H9 (cell line): Measurements from ENCODE around the gene RTTN. TPM values are rescaled to one million over a fixed set of nuclear protein-coding genes. Genes with fewer than 3 reads are reported as not detected.

Source experiments
- DNase-seq: peaks from one replicate; pipeline ENCODE4 v3.0.0-alpha.2; 2017
- H2AFZ ChIP-seq: one replicate; pipeline ENCODE4 v1.6.1; 2013; ENCODE audit warnings: mild to moderate bottlenecking, low read length, control low read depth, moderate library complexity
- H2AK5ac ChIP-seq: 2 replicates; pipeline ENCODE4 v1.6.1; 2013; ENCODE audit warnings: low read length, control low read depth, mixed read lengths; ENCODE audit not compliant: insufficient read length
- H2BK120ac ChIP-seq: one replicate; pipeline ENCODE4 v1.6.1; 2013; ENCODE audit warnings: low read depth, mild to moderate bottlenecking, low read length, control low read depth, inconsistent platforms; ENCODE audit not compliant: poor library complexity, severe bottlenecking
- H2BK12ac ChIP-seq: 2 replicates; pipeline ENCODE4 v1.6.1; 2013; ENCODE audit warnings: low read length, control low read depth, mixed read lengths, low read depth; ENCODE audit not compliant: insufficient read length
- H2BK15ac ChIP-seq: 2 replicates; pipeline ENCODE4 v1.6.1; 2013; ENCODE audit warnings: low read depth, low read length, control low read depth
- H2BK20ac ChIP-seq: one replicate; pipeline ENCODE4 v1.6.1; 2013; ENCODE audit warnings: low read depth, mild to moderate bottlenecking, low read length, control low read depth, inconsistent platforms; ENCODE audit not compliant: poor library complexity, severe bottlenecking
- H2BK5ac ChIP-seq: 2 replicates; pipeline ENCODE4 v1.6.1; 2013; ENCODE audit warnings: low read length, control low read depth, mixed read lengths; ENCODE audit not compliant: insufficient read length
- H3K14ac ChIP-seq: 2 replicates; pipeline ENCODE4 v1.6.1; 2013; ENCODE audit warnings: low read length, control low read depth; ENCODE audit not compliant: insufficient read depth
- H3K18ac ChIP-seq: 2 replicates; pipeline ENCODE4 v1.6.1; 2013; ENCODE audit warnings: low read depth, mild to moderate bottlenecking, mixed read lengths, low read length, control low read depth; ENCODE audit not compliant: insufficient read length
- H3K23ac ChIP-seq: 2 replicates; pipeline ENCODE4 v1.6.1; 2013; ENCODE audit warnings: low read length, control low read depth, mixed read lengths, low read depth; ENCODE audit not compliant: insufficient read length
- H3K23me2 ChIP-seq: 2 replicates; pipeline ENCODE4 v1.6.1; 2013; ENCODE audit warnings: low read depth, mild to moderate bottlenecking, mixed read lengths, low read length, control low read depth; ENCODE audit not compliant: insufficient read length, poor library complexity, severe bottlenecking
- H3K27ac ChIP-seq: 2 replicates; pipeline ENCODE4 v1.5.1; 2013; ENCODE audit warnings: low read length, control low read depth, mixed read lengths, low read depth; ENCODE audit not compliant: insufficient read length
- H3K27me3 ChIP-seq: 2 replicates; pipeline ENCODE4 v1.6.1; 2013; ENCODE audit warnings: low read length, control low read depth, inconsistent platforms; ENCODE audit not compliant: insufficient read depth
- H3K4ac ChIP-seq: 2 replicates; pipeline ENCODE4 v1.6.1; 2013; ENCODE audit warnings: low read depth, mild to moderate bottlenecking, control low read depth, inconsistent platforms, low read length, moderate library complexity
- H3K4me1 ChIP-seq: 2 replicates; pipeline ENCODE4 v1.6.1; 2013; ENCODE audit warnings: low read length, control low read depth, inconsistent platforms; ENCODE audit not compliant: insufficient read depth
- H3K4me2 ChIP-seq: 2 replicates; pipeline ENCODE4 v1.6.1; 2013; ENCODE audit warnings: low read length, control low read depth, mixed read lengths; ENCODE audit not compliant: insufficient read length, insufficient read depth
- H3K56ac ChIP-seq: 2 replicates; pipeline ENCODE4 v1.6.1; 2013; ENCODE audit warnings: low read depth, mild to moderate bottlenecking, mixed read lengths, low read length, control low read depth; ENCODE audit not compliant: insufficient read length
- H3K79me1 ChIP-seq: 2 replicates; pipeline ENCODE4 v1.6.1; 2013; ENCODE audit warnings: low read depth, mild to moderate bottlenecking, moderate library complexity, low read length, control low read depth, inconsistent platforms; ENCODE audit not compliant: insufficient read depth, poor library complexity, severe bottlenecking
- H3K79me2 ChIP-seq: 2 replicates; pipeline ENCODE4 v1.6.1; 2013; ENCODE audit warnings: low read length, control low read depth, inconsistent platforms; ENCODE audit not compliant: insufficient read depth
- H3K9ac ChIP-seq: 2 replicates; pipeline ENCODE4 v1.6.1; 2013; ENCODE audit warnings: low read length, control low read depth, mixed read lengths; ENCODE audit not compliant: insufficient read length; ENCODE audit errors: extremely low read depth
- H3K9me3 ChIP-seq: one replicate; pipeline ENCODE4 v1.6.1; 2013; ENCODE audit warnings: low read depth, low read length, inconsistent platforms; ENCODE audit not compliant: control insufficient read depth
- H3T11ph ChIP-seq: one replicate; pipeline ENCODE4 v1.6.1; 2013; ENCODE audit warnings: mild to moderate bottlenecking, low read length, control low read depth, inconsistent platforms
- H4K20me1 ChIP-seq: one replicate; pipeline ENCODE4 v1.6.1; 2013; ENCODE audit not compliant: control insufficient read depth, insufficient read length, insufficient read depth
- H4K5ac ChIP-seq: 2 replicates; pipeline ENCODE4 v1.6.1; 2013; ENCODE audit warnings: low read depth, mild to moderate bottlenecking, mixed read lengths, low read length, control low read depth; ENCODE audit not compliant: insufficient read length
- H4K8ac ChIP-seq: replicated peaks from 2 replicates; pipeline ENCODE4 v1.6.1; 2013; ENCODE audit warnings: low read length, control low read depth, mixed read lengths, low read depth; ENCODE audit not compliant: insufficient read length
- H4K91ac ChIP-seq: 2 replicates; pipeline ENCODE4 v1.6.1; 2013; ENCODE audit warnings: low read depth, mild to moderate bottlenecking, moderate library complexity, mixed read lengths, low read length, control low read depth; ENCODE audit not compliant: insufficient read length
- H3K27ac Mint-ChIP-seq, 3 experiments: 2 replicates in 2 of 3; 3 replicates in 1 of 3; pipeline ENCODE4 v1.8.0; 2020 to 2021; ENCODE audit warnings: mixed read lengths in 3 of 3, mild to moderate bottlenecking in 1 of 3, moderate library complexity in 1 of 3
- H3K27me3 Mint-ChIP-seq: 2 replicates; pipeline ENCODE4 v1.8.0; 2021; ENCODE audit warnings: low read depth, mild to moderate bottlenecking, moderate library complexity, mixed read lengths
- H3K36me3 Mint-ChIP-seq, 3 experiments: 2 replicates in 2 of 3; 3 replicates in 1 of 3; pipeline ENCODE4 v1.8.0; 2020 to 2021; ENCODE audit warnings: low read depth in 3 of 3, mixed read lengths in 3 of 3; ENCODE audit not compliant: insufficient read depth in 1 of 3
- H3K4me1 Mint-ChIP-seq, 2 experiments: 2 replicates each; pipeline ENCODE4 v1.8.0; 2020; ENCODE audit warnings: mixed read lengths in 2 of 2
- H3K4me3 Mint-ChIP-seq, 2 experiments: 2 replicates in 1 of 2; 3 replicates in 1 of 2; pipeline ENCODE4 v1.8.0; 2020 to 2021; ENCODE audit warnings: mild to moderate bottlenecking in 2 of 2, mixed read lengths in 2 of 2, moderate library complexity in 1 of 2
- H3K9me3 Mint-ChIP-seq, 2 experiments: 2 replicates in 1 of 2; 3 replicates in 1 of 2; pipeline ENCODE4 v1.8.0; 2020; ENCODE audit warnings: mild to moderate bottlenecking in 2 of 2, mixed read lengths in 2 of 2, moderate library complexity in 1 of 2
- WGBS: extraction: QIAGEN DNeasy Blood & Tissue Kit; methylation state at CpG from one replicate; pipeline ENCODE4 v1.1.7; 2013; ENCODE audit warnings: missing lambda C conversion rate, low lambda C conversion rate, mixed read lengths; ENCODE audit not compliant: insufficient read length; ENCODE audit errors: extremely low coverage; 5-methylcytosine and 5-hydroxymethylcytosine counted together
- total RNA-seq: library from RNA; stranded (reverse); gene quantifications from 2 replicates; pipeline ENCODE4 v1.2.1, GENCODE V29; 2021
- TF ChIP-seq, protein P1 (sequence below): fragments of 200-600 bp; sonication (generic); conservative IDR thresholded peaks from 3 replicates; pipeline ENCODE4 v1.8.0; 2021; ENCODE audit warnings: antibody characterized with exemption, mild to moderate bottlenecking

The RTTN gene
- total RNA-seq, 1 experiment from 2014 or later: 17.6 TPM

DNA sequence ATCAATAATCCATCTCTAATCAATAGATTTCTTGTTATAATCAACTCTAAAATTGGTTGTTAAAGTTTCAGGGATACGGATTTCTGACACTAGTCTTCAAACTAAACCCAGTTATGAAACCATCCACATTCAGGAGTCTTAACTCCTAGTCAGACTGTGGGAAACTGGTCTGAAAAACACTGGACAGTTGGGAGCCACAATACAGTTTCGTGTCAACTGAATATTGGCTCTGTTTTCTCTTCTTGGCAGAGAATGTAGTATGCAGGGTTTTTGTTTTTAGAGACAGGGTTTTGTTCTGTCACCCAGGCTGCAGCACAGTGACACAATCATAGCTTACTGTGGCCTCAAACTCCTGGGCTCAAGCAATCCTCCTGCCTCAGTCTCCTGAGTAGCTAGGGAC lies 123.1 kb downstream of the RTTN start:
- H3K18ac ChIP-seq: no peak overlapping the region
- no peaks in the 10 kb centered on the region for H3K79me1 ChIP-seq
- H3K23me2 ChIP-seq: no peaks in the 10 kb centered on the region
- H3K27me3 ChIP-seq: no peaks in the 10 kb centered on the region
- no peak overlapping the region for H3K27ac ChIP-seq
- DNase-seq: no peak
- no peak overlapping the region for H2BK120ac ChIP-seq
- H4K20me1 ChIP-seq: no peaks in the 10 kb centered on the region
- H3K4me1 ChIP-seq: no peaks in the 10 kb centered on the region
- no peak overlapping the region for H2BK20ac ChIP-seq
- Mint-ChIP-seq H3K27ac (no peak overlapping the region), H3K9me3 (no peaks in the 10 kb centered on the region; a peak in 1 of 5 replicates), H3K4me3 (no peak overlapping the region), H3K27me3 (no peaks in the 10 kb centered on the region), H3K36me3 (peaks cover 14 to 18% (median 14%) of the 10 kb centered on the region in 3 experiments), H3K4me1 (no peaks in the 10 kb centered on the region)
- no peak overlapping the region for H3K4me2 ChIP-seq
- no peak overlapping the region for H3K23ac ChIP-seq
- no peak overlapping the region for H2BK5ac ChIP-seq
- no peak overlapping the region for H4K5ac ChIP-seq
- no peak overlapping the region for H3K56ac ChIP-seq
- no peak overlapping the region for H3T11ph ChIP-seq
- H3K9ac ChIP-seq: no peak overlapping the region
- no peak overlapping the region for H2BK12ac ChIP-seq
- no peaks in the 10 kb centered on the region for H3K79me2 ChIP-seq
- TF ChIP-seq, protein P1, sequence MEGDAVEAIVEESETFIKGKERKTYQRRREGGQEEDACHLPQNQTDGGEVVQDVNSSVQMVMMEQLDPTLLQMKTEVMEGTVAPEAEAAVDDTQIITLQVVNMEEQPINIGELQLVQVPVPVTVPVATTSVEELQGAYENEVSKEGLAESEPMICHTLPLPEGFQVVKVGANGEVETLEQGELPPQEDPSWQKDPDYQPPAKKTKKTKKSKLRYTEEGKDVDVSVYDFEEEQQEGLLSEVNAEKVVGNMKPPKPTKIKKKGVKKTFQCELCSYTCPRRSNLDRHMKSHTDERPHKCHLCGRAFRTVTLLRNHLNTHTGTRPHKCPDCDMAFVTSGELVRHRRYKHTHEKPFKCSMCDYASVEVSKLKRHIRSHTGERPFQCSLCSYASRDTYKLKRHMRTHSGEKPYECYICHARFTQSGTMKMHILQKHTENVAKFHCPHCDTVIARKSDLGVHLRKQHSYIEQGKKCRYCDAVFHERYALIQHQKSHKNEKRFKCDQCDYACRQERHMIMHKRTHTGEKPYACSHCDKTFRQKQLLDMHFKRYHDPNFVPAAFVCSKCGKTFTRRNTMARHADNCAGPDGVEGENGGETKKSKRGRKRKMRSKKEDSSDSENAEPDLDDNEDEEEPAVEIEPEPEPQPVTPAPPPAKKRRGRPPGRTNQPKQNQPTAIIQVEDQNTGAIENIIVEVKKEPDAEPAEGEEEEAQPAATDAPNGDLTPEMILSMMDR: no peak
- H2BK15ac ChIP-seq: no peak overlapping the region
- no CpG with 5 or more reads among the region's 2 CpGs for WGBS
- no peak overlapping the region for H4K8ac ChIP-seq
- H2AFZ ChIP-seq: no peak overlapping the region
- no peak overlapping the region for H2AK5ac ChIP-seq
- no peak overlapping the region for H3K14ac ChIP-seq
- no peak overlapping the region for H3K4ac ChIP-seq
- no peak overlapping the region for H4K91ac ChIP-seq
- H3K9me3 ChIP-seq: no peaks in the 10 kb centered on the region
